K562 (cell line): ENCODE measurements around the gene NAP1L4. TPM values are rescaled to one million over a fixed set of nuclear protein-coding genes. Genes with fewer than 3 reads are reported as not detected.

Experiments used
- CC2D1A ChIP-seq: fragments of 450-650 bp; IDR thresholded peaks from 2 replicates; pipeline ENCODE4 v1.6.1; 2017; ENCODE audit warnings: mild to moderate bottlenecking
- CHD4 ChIP-seq: fragments of 200-600 bp; sonication (generic); IDR thresholded peaks from 3 replicates; pipeline ENCODE4 v1.6.1; 2012; ENCODE audit warnings: low read depth, mild to moderate bottlenecking, mixed read lengths, low read length, inconsistent platforms; ENCODE audit not compliant: insufficient read depth, insufficient replicate concordance, poor library complexity, severe bottlenecking
- DACH1 ChIP-seq: fragments of 450-650 bp; IDR thresholded peaks from 2 replicates; pipeline ENCODE4 v1.6.1; 2018; ENCODE audit not compliant: partially characterized antibody
- EP300 ChIP-seq: IDR thresholded peaks from 2 replicates; pipeline ENCODE4 v1.6.1; 2012; ENCODE audit warnings: low read length, improper control_type of control experiment
- FOXM1 ChIP-seq, 2 experiments: fragments of 450-650 bp in 1 of 2; sonication (generic) in 1 of 2; formaldehyde crosslinking in 1 of 2; IDR thresholded peaks; 2 replicates each; pipeline versions ENCODE4 v1.6.1 to v1.9.0; 2017 to 2022; ENCODE audit warnings: low read depth in 2 of 2, mild to moderate bottlenecking in 2 of 2, missing genetic modification reagents in 1 of 2, moderate library complexity in 1 of 2
- GATA2 ChIP-seq: sonication (generic); formaldehyde crosslinking; IDR thresholded peaks from 2 replicates; pipeline ENCODE4 v1.4.0; 2020; ENCODE audit warnings: mild to moderate bottlenecking, missing genetic modification reagents
- GTF2F1 ChIP-seq: IDR thresholded peaks from 2 replicates; pipeline ENCODE4 v1.6.1; 2011; ENCODE audit warnings: low read depth, low read length, improper control_type of control experiment
- KLF1 ChIP-seq: fragments of 450-650 bp; IDR thresholded peaks from 2 replicates; pipeline ENCODE4 v1.6.1; 2016; ENCODE audit warnings: missing genetic modification characterization, missing compliant biosample characterization
- MBD1 ChIP-seq: fragments of 250-450 bp; sonication (Bioruptor Pico); IDR thresholded peaks from 2 replicates; pipeline ENCODE4 v1.8.0; 2022; ENCODE audit warnings: inconsistent platforms
- MYC ChIP-seq, 2 experiments: fragments of 250-450 bp in 1 of 2; sonication (Bioruptor Pico) in 1 of 2; IDR thresholded peaks; 2 replicates each; pipeline versions ENCODE4 v1.5.1 to v1.6.1; 2012 to 2021; ENCODE audit warnings: low read depth in 2 of 2, borderline replicate concordance in 1 of 2, improper control_type of control experiment in 1 of 2, low read length in 1 of 2, mild to moderate bottlenecking in 1 of 2, moderate library complexity in 1 of 2
- PML ChIP-seq: IDR thresholded peaks from 2 replicates; pipeline ENCODE4 v1.6.1; 2012; ENCODE audit warnings: low read length, inconsistent platforms
- POLR2G ChIP-seq: fragments of 200-400 bp; formaldehyde crosslinking; IDR thresholded peaks from 2 replicates; pipeline ENCODE4 v1.6.1; 2017; ENCODE audit warnings: low read depth, mild to moderate bottlenecking, antibody characterized with exemption, low read length, moderate library complexity
- TAF1 ChIP-seq: IDR thresholded peaks from 2 replicates; pipeline ENCODE4 v1.6.1; 2011; ENCODE audit warnings: mild to moderate bottlenecking, low read length, moderate library complexity; ENCODE audit not compliant: insufficient read depth, control insufficient read depth, severe bottlenecking; ENCODE audit errors: extremely low read depth
- ZNF449 ChIP-seq: fragments of 250-450 bp; sonication (Bioruptor Pico); IDR thresholded peaks from 2 replicates; pipeline ENCODE4 v1.8.0; 2022; ENCODE audit warnings: moderate library complexity, mild to moderate bottlenecking, inconsistent platforms
- ZNF609 ChIP-seq: sonication (generic); formaldehyde crosslinking; IDR thresholded peaks from 2 replicates; pipeline ENCODE4 v1.8.1; 2023; ENCODE audit warnings: missing genetic modification reagents, mild to moderate bottlenecking, borderline replicate concordance
- polyA plus RNA-seq, 8 experiments: library from polyadenylated mRNA; depleted of rRNA in 4 of 8; stranded (reverse) in 5 of 8; unstranded in 3 of 8; fragments of >200 nt; fragmentation: Nextera tagmentation in 2 of 8; fragmentation: Illumina TruSeq in 1 of 8; extraction: Ambion mirVana in 2 of 8; extraction: Trizol in 1 of 8; gene quantifications; 2 replicates each; pipeline versions ENCODE4 v1.2.1 to v1.2.3, GENCODE V29; 2011 to 2014; ENCODE audit warnings: inconsistent platforms in 1 of 8, missing spikeins in 1 of 8
- total RNA-seq, 7 experiments: library from RNA; depleted of rRNA in 6 of 7; stranded (reverse); fragments of >200 nt in 6 of 7; fragmentation: Illumina TruSeq in 2 of 7; extraction: Trizol in 2 of 7; gene quantifications; 2 replicates each; pipeline versions ENCODE4 v1.2.1 to v1.2.3, GENCODE V29; 2011 to 2021; ENCODE audit warnings: low replicate concordance in 1 of 7

NAP1L4 gene
- total and polyA plus RNA-seq, 9 of the 15 experiments (the other 6 are each of a cell fraction or from before 2014, with no cell fraction given) = 34.1 to 237 (median 179) TPM

GRCh38 chr11:2992234-2992996, at the start of gene NAP1L4 (continued):
- TF ChIP-seq ZNF609 (CRISPR knock-in tag) = no peak
- no peak for TF ChIP-seq KLF1
- peak; percentile 48 for TF ChIP-seq PML
- TF ChIP-seq POLR2G = peak; percentile 89
- no peak for TF ChIP-seq CC2D1A
- no peak; the same call in 1 of the 2 replicates for TF ChIP-seq FOXM1 (IDR thresholded peaks at IDR 0.05; ENCODE audit: low read depth)
- no peak for TF ChIP-seq FOXM1 (CRISPR knock-in tag; IDR thresholded peaks at IDR 0.05; ENCODE audit: low read depth)
- TF ChIP-seq DACH1 = no peak
- TF ChIP-seq GTF2F1 = peak; percentile 40; the same call in 1 of the 2 replicates
- no peak for TF ChIP-seq EP300
- peak; percentile 94; the same call in 1 of the 2 replicates for TF ChIP-seq MYC (IDR thresholded peaks at IDR 0.05; ENCODE audit: low read depth, low read length)
- peak; percentile 93 for TF ChIP-seq MYC (CRISPR knock-in tag; IDR thresholded peaks at IDR 0.05; ENCODE audit: borderline replicate concordance, low read depth)
- TF ChIP-seq ZNF449 (CRISPR knock-in tag) = no peak
- TF ChIP-seq MBD1 (CRISPR knock-in tag) = no peak
- TF ChIP-seq CHD4 = no peak
- TF ChIP-seq GATA2 (CRISPR knock-in tag) = no peak
- peak; percentile 51 for TF ChIP-seq TAF1
